K562 (cell line): Measurements from ENCODE around the gene CALCOCO2. TPM values are rescaled to one million over a fixed set of nuclear protein-coding genes. Genes with fewer than 3 reads are reported as not detected.

Source experiments
- ELF4 ChIP-seq: fragments of 450-650 bp; formaldehyde crosslinking; IDR thresholded peaks from 2 replicates; pipeline ENCODE4 v1.4.0; 2022; ENCODE audit warnings: missing genetic modification characterization
- ETV1 ChIP-seq: fragments of 450-650 bp; conservative IDR thresholded peaks from 2 replicates; pipeline ENCODE4 v1.6.1; 2016; ENCODE audit warnings: missing genetic modification characterization, control low read depth, low read depth, missing compliant biosample characterization
- GABPB1 ChIP-seq: sonication (generic); formaldehyde crosslinking; IDR thresholded peaks from 2 replicates; pipeline ENCODE4 v1.8.0; 2022; ENCODE audit warnings: mild to moderate bottlenecking, missing genetic modification reagents
- HNRNPH1 ChIP-seq: fragments of 200-400 bp; formaldehyde crosslinking; optimal IDR thresholded peaks from 2 replicates; pipeline ENCODE3; 2017; ENCODE audit warnings: low read depth, mild to moderate bottlenecking, low read length, moderate library complexity
- LARP7 ChIP-seq: fragments of 450-650 bp; IDR thresholded peaks from 2 replicates; pipeline ENCODE4 v1.6.1; 2016
- LCOR ChIP-seq: sonication (generic); formaldehyde crosslinking; IDR thresholded peaks from 2 replicates; pipeline ENCODE4 v1.8.0; 2022; ENCODE audit warnings: mild to moderate bottlenecking, missing genetic modification reagents
- MYBL2 ChIP-seq, 2 experiments: fragments of 450-650 bp in 1 of 2; sonication (generic) in 1 of 2; formaldehyde crosslinking in 1 of 2; IDR thresholded peaks; 2 replicates each; pipeline versions ENCODE4 v1.6.1 to v1.8.1; 2017 to 2022; ENCODE audit warnings: borderline replicate concordance in 1 of 2, inconsistent platforms in 1 of 2, low read depth in 1 of 2, mild to moderate bottlenecking in 1 of 2, missing genetic modification reagents in 1 of 2, moderate library complexity in 1 of 2
- NCOR1 ChIP-seq: fragments of 450-650 bp; IDR thresholded peaks from 2 replicates; pipeline ENCODE4 v1.6.1; 2016; ENCODE audit warnings: mild to moderate bottlenecking, moderate library complexity
- PHF8 ChIP-seq: fragments of 200-600 bp; sonication (generic); IDR thresholded peaks from 2 replicates; pipeline ENCODE4 v1.6.1; 2012; ENCODE audit warnings: mixed run types, mild to moderate bottlenecking, inconsistent platforms, low read length, moderate library complexity, borderline replicate concordance
- POLR2B ChIP-seq: fragments of 450-650 bp; IDR thresholded peaks from 2 replicates; pipeline ENCODE4 v1.6.1; 2018; ENCODE audit warnings: low read depth; ENCODE audit not compliant: partially characterized antibody
- POU5F1 ChIP-seq: fragments of 150-350 bp; IDR thresholded peaks from 2 replicates; pipeline ENCODE4 v1.6.1; 2014; ENCODE audit warnings: borderline replicate concordance, low read length, low read depth, mild to moderate bottlenecking; ENCODE audit not compliant: partially characterized antibody
- RUNX1 ChIP-seq: sonication (generic); IDR thresholded peaks from 2 replicates; pipeline ENCODE4 v1.6.1; 2016; ENCODE audit warnings: antibody characterized with exemption, low read depth
- SETDB1 ChIP-seq: IDR thresholded peaks from one replicate; pipeline ENCODE4 v1.6.1; 2012; ENCODE audit warnings: low read length, control low read depth, inconsistent platforms
- SMARCA4 ChIP-seq: fragments of 450-650 bp; IDR thresholded peaks from 2 replicates; pipeline ENCODE4 v1.6.1; 2016
- SRF ChIP-seq, 2 experiments: fragments of 250-450, 450-650 bp in 1 of 2; sonication (Bioruptor Pico) in 1 of 2; sonication (generic) in 1 of 2; formaldehyde crosslinking; IDR thresholded peaks; 2 replicates each; pipeline versions ENCODE4 v1.5.0 to v1.5.1; 2020 to 2022; ENCODE audit warnings: mild to moderate bottlenecking in 1 of 2, missing genetic modification reagents in 1 of 2
- STAT5B ChIP-seq: fragments of 250-450 bp; sonication (Bioruptor Pico); IDR thresholded peaks from 2 replicates; pipeline ENCODE4 v1.8.0; 2021; ENCODE audit warnings: mild to moderate bottlenecking, inconsistent platforms
- TCFL5 ChIP-seq: fragments of 250-450 bp; sonication (Bioruptor Pico); conservative IDR thresholded peaks from 2 replicates; pipeline ENCODE4 v1.6.1; 2021; ENCODE audit warnings: mild to moderate bottlenecking, moderate library complexity, matching md5 sums
- TOE1 ChIP-seq, 2 experiments: fragments of 450-650 bp in 1 of 2; sonication (generic) in 1 of 2; formaldehyde crosslinking in 1 of 2; IDR thresholded peaks; 2 replicates each; pipeline versions ENCODE4 v1.7.1 to v1.8.0; 2016 to 2022; ENCODE audit warnings: borderline replicate concordance in 2 of 2, mild to moderate bottlenecking in 2 of 2, antibody characterized with exemption in 1 of 2, inconsistent platforms in 1 of 2, low read depth in 1 of 2, missing genetic modification reagents in 1 of 2, moderate library complexity in 1 of 2
- ZKSCAN1 ChIP-seq: fragments of 150-350 bp; IDR thresholded peaks from 2 replicates; pipeline ENCODE4 v1.6.1; 2016; ENCODE audit warnings: low read depth, low read length
- ZNF24 ChIP-seq: fragments of 450-650 bp; IDR thresholded peaks from 2 replicates; pipeline ENCODE4 v1.6.1; 2016
- ZNF57 ChIP-seq: fragments of 450-650 bp; formaldehyde crosslinking; IDR thresholded peaks from 2 replicates; pipeline ENCODE4 v1.4.0; 2020; ENCODE audit warnings: mild to moderate bottlenecking, moderate library complexity
- ZNF830 ChIP-seq: fragments of 250-450 bp; sonication (Bioruptor Pico); IDR thresholded peaks from 2 replicates; pipeline ENCODE4 v1.5.0; 2021; ENCODE audit warnings: mild to moderate bottlenecking
- polyA plus RNA-seq, 8 experiments: library from polyadenylated mRNA; depleted of rRNA in 4 of 8; stranded (reverse) in 5 of 8; unstranded in 3 of 8; fragments of >200 nt; fragmentation: Nextera tagmentation in 2 of 8; fragmentation: Illumina TruSeq in 1 of 8; extraction: Ambion mirVana in 2 of 8; extraction: Trizol in 1 of 8; gene quantifications; 2 replicates each; pipeline versions ENCODE4 v1.2.1 to v1.2.3, GENCODE V29; 2011 to 2014; ENCODE audit warnings: inconsistent platforms in 1 of 8, missing spikeins in 1 of 8
- total RNA-seq, 7 experiments: library from RNA; depleted of rRNA in 6 of 7; stranded (reverse); fragments of >200 nt in 6 of 7; fragmentation: Illumina TruSeq in 2 of 7; extraction: Trizol in 2 of 7; gene quantifications; 2 replicates each; pipeline versions ENCODE4 v1.2.1 to v1.2.3, GENCODE V29; 2011 to 2021; ENCODE audit warnings: low replicate concordance in 1 of 7
- TF ChIP-seq, protein P1 (sequence below): conservative IDR thresholded peaks from 2 replicates; pipeline ENCODE4 v1.6.1; 2011; ENCODE audit warnings: low read depth, mild to moderate bottlenecking, low read length; ENCODE audit not compliant: control insufficient read depth
- TF ChIP-seq, protein P2 (sequence below), 2 experiments: fragments of 150-350 bp in 1 of 2; IDR thresholded peaks; 2 replicates each; pipeline ENCODE4 v1.6.1; 2012 to 2016; ENCODE audit warnings: low read depth in 2 of 2, low read length in 2 of 2, mild to moderate bottlenecking in 1 of 2, moderate library complexity in 1 of 2

The CALCOCO2 gene
- total and polyA plus RNA-seq, 9 of the 15 experiments (the other 6 are each of a cell fraction or from before 2014, with no cell fraction given): 24.1 to 87.3 (median 67.5) TPM

DNA sequence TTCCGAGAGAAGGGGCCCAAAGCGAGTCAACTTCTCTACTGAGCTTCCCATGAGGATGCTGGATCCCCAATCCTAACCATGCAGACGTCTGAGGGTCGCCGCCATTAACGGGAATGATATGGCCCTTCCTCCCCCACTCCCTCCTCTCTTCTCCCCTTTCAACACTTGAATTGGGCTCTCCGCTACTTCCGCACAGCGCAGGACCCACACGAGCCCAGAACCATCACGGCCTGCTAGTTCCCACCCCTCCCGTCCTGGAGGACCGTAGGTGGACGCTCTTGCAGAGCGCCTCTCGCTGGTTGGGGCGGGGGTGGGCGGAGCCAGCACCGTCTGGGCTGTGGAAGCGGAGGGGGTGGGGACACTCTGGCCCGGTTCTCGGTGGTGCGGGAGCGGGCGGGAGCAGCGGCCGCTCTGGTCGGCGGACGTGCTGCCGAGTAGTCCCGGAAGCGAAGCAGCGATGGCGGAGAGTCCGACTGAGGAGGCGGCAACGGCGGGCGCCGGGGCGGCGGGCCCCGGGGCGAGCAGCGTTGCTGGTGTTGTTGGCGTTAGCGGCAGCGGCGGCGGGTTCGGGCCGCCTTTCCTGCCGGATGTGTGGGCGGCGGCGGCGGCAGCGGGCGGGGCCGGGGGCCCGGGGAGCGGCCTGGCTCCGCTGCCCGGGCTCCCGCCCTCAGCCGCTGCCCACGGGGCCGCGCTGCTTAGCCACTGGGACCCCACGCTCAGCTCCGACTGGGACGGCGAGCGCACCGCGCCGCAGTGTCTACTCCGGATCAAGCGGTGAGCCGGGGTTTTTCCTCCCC lies 77.4 kb downstream of the CALCOCO2 start, which contains the start of gene UBE2Z (continued):
- TF ChIP-seq MYBL2 (IDR thresholded peaks at IDR 0.05; ENCODE audit: low read depth) (no peak), MYBL2 (CRISPR knock-in tag; IDR thresholded peaks at IDR 0.05; ENCODE audit: borderline replicate concordance) (no peak), POLR2B (peak; percentile 84), SMARCA4 (peak; percentile 54; the same call in 1 of the 2 replicates), STAT5B (no peak), GABPB1 (CRISPR knock-in tag) (peak; percentile 78), ZKSCAN1 (peak; percentile 5; the same call in 1 of the 2 replicates), TOE1 (IDR thresholded peaks at IDR 0.05; ENCODE audit: borderline replicate concordance) (peak; percentile 56; the same call in 1 of the 2 replicates), TOE1 (CRISPR knock-in tag; IDR thresholded peaks at IDR 0.05; ENCODE audit: borderline replicate concordance, low read depth) (no peak), HNRNPH1 (no peak), ZNF830 (CRISPR knock-in tag) (no peak), ZNF24 (peak; percentile 70; the same call in 1 of the 2 replicates), ZNF57 (CRISPR knock-in tag) (no peak), POU5F1 (no peak), ELF4 (CRISPR knock-in tag) (peak; percentile 73), RUNX1 (no peak), NCOR1 (peak; percentile 34; the same call in 1 of the 2 replicates), SRF (CRISPR knock-in tag; IDR thresholded peaks at IDR 0.05) (peak; percentile 33 to 61; a peak in 2 of 4 replicates), SETDB1 (no peak), LARP7 (0 out of 2 replicates have a peak, but pooled peaks have one; percentile 69), ETV1 (tag) (peak; percentile 83), PHF8 (peak; percentile 89; the same call in 1 of the 2 replicates), LCOR (peak; percentile 75; the same call in 1 of the 2 replicates), TCFL5 (CRISPR knock-in tag) (no peak)
- TF ChIP-seq, protein P1, sequence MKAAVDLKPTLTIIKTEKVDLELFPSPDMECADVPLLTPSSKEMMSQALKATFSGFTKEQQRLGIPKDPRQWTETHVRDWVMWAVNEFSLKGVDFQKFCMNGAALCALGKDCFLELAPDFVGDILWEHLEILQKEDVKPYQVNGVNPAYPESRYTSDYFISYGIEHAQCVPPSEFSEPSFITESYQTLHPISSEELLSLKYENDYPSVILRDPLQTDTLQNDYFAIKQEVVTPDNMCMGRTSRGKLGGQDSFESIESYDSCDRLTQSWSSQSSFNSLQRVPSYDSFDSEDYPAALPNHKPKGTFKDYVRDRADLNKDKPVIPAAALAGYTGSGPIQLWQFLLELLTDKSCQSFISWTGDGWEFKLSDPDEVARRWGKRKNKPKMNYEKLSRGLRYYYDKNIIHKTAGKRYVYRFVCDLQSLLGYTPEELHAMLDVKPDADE: peak; percentile 75; the same call in 1 of the 2 replicates
- TF ChIP-seq, protein P2, sequence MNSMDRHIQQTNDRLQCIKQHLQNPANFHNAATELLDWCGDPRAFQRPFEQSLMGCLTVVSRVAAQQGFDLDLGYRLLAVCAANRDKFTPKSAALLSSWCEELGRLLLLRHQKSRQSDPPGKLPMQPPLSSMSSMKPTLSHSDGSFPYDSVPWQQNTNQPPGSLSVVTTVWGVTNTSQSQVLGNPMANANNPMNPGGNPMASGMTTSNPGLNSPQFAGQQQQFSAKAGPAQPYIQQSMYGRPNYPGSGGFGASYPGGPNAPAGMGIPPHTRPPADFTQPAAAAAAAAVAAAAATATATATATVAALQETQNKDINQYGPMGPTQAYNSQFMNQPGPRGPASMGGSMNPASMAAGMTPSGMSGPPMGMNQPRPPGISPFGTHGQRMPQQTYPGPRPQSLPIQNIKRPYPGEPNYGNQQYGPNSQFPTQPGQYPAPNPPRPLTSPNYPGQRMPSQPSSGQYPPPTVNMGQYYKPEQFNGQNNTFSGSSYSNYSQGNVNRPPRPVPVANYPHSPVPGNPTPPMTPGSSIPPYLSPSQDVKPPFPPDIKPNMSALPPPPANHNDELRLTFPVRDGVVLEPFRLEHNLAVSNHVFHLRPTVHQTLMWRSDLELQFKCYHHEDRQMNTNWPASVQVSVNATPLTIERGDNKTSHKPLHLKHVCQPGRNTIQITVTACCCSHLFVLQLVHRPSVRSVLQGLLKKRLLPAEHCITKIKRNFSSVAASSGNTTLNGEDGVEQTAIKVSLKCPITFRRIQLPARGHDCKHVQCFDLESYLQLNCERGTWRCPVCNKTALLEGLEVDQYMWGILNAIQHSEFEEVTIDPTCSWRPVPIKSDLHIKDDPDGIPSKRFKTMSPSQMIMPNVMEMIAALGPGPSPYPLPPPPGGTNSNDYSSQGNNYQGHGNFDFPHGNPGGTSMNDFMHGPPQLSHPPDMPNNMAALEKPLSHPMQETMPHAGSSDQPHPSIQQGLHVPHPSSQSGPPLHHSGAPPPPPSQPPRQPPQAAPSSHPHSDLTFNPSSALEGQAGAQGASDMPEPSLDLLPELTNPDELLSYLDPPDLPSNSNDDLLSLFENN (IDR thresholded peaks at IDR 0.05; ENCODE audit: low read depth in 2 of 2, low read length in 2 of 2): peak in 1 of 2 experiments; percentile 55; a peak in 1 of 4 replicates
